Measurements from ENCODE around the gene PIK3R1. TPM values are rescaled to one million over a fixed set of nuclear protein-coding genes. Genes with fewer than 3 reads are reported as not detected.
A peak's percentile ranks its signal among the peaks of the same experiment; 100 is the strongest.

PIK3R1 gene
- total and polyA plus RNA-seq, 10 donors: 4.9 to 200 (median 108) TPM

DNA sequence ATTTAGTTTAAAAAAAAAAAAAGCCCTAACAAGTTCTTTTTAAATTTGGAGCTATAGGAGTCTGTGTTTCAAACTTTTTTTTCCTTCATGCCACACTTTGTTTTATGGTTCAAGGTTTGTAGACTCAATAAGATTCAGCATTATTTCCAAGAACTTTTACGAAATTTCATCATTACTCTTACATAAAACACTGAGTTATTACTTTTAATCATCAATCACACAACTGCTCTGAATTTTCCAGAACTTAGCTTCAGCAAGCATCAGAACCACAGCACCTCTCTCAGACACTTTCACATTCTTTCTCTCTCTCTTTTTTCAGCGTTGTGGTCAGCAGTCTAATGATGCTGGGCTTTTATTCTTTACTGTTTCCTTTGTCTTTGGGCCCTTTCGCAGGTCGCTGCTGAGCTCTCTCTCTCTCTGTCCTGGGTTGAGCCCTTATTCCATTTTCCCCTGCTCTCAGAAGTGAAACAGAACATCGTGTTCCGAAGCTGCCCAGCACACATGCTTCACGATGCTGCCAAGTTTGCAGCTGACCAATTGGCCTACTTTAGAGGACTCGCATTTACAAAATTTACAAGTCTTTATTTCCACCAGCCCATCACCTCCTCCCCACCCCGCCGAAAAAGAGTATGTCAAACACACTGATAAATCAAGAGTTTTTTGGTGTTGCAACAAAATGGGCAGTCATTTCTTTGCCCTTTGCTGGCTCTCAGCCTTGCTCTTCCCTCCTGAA is 44.6 kb upstream of the PIK3R1 start:
- peak in 1 of 3 donors; percentile 57 for TF ChIP-seq POLR2AphosphoS5 (IDR thresholded peaks at IDR 0.05)
- no peak for TF ChIP-seq POLR2A (IDR thresholded peaks at IDR 0.05)
- Histone ChIP-seq H3K36me3 (no peaks in the 10 kb centered on the region), H3K4me3 (no peak overlapping the region), H3K27me3 (replicated peaks in 1 of 7) (no peaks in the 10 kb centered on the region), H3K9me3 (no peaks in the 10 kb centered on the region), H3K27ac (peak overlapping the region in 3 of 8 donors; percentile 37 to 55 (median 50)), H3K4me1 (peaks cover 0 to 10% (median 0%) of the 10 kb centered on the region in 6 donors)
- intact Hi-C loops (cut with DNase I; ENCODE audit: low total_unique reads): loop anchor here (10.0 kb wide), 1 partner anchor 46 kb away; no protein-coding TSS in a partner anchor
- WGBS, 5 donors: 66 to 82% (median 75%) methylated on average over 10 of the region's 10 CpGs
- DNase-seq: no peak

- H3K27me3 ChIP-seq (replicated peaks in 1 of 7): no peaks in the 10 kb centered on the region
- no peak overlapping the region for H3K27ac ChIP-seq
- TF ChIP-seq, protein P1, sequence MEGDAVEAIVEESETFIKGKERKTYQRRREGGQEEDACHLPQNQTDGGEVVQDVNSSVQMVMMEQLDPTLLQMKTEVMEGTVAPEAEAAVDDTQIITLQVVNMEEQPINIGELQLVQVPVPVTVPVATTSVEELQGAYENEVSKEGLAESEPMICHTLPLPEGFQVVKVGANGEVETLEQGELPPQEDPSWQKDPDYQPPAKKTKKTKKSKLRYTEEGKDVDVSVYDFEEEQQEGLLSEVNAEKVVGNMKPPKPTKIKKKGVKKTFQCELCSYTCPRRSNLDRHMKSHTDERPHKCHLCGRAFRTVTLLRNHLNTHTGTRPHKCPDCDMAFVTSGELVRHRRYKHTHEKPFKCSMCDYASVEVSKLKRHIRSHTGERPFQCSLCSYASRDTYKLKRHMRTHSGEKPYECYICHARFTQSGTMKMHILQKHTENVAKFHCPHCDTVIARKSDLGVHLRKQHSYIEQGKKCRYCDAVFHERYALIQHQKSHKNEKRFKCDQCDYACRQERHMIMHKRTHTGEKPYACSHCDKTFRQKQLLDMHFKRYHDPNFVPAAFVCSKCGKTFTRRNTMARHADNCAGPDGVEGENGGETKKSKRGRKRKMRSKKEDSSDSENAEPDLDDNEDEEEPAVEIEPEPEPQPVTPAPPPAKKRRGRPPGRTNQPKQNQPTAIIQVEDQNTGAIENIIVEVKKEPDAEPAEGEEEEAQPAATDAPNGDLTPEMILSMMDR (IDR thresholded peaks at IDR 0.05 in 8 of 11, conservative IDR thresholded peaks at IDR 0.05 in 3 of 11): no peak
- TF ChIP-seq POLR2AphosphoS5 (IDR thresholded peaks at IDR 0.05): no peak
- TF ChIP-seq POLR2A (IDR thresholded peaks at IDR 0.05): no peak
- 68 to 91% (median 80%) methylated on average over 2 of the region's 2 CpGs for WGBS, 5 donors
- no peaks in the 10 kb centered on the region for H3K9me3 ChIP-seq
- DNase-seq: no peak
- H3K4me1 ChIP-seq: peaks cover 0 to 13% (median 0%) of the 10 kb centered on the region in 6 donors
- no peaks in the 10 kb centered on the region for H3K36me3 ChIP-seq
- intact Hi-C loops (cut with DNase I; ENCODE audit: low total_unique reads): loop anchor here (10.0 kb wide), 1 partner anchor 48 kb away; no protein-coding TSS in a partner anchor
- no peak overlapping the region for H3K4me3 ChIP-seq
Measured at GRCh38 chr5:68172314-68172713, 43.2 kb upstream of the PIK3R1 start.

- H3K4me1 ChIP-seq: peaks cover 0 to 19% (median 0%) of the 10 kb centered on the region in 6 donors
- TF ChIP-seq, protein P1 (IDR thresholded peaks at IDR 0.05 in 8 of 11, conservative IDR thresholded peaks at IDR 0.05 in 3 of 11): no peak
- no peak for TF ChIP-seq POLR2AphosphoS5 (IDR thresholded peaks at IDR 0.05)
- TF ChIP-seq POLR2A (IDR thresholded peaks at IDR 0.05): no peak
- 75 to 87% (median 80%) methylated on average over 3 of the region's 3 CpGs for WGBS, 5 donors
- H3K9me3 ChIP-seq: no peaks in the 10 kb centered on the region
- no peaks in the 10 kb centered on the region for H3K36me3 ChIP-seq
- intact Hi-C loops (cut with DNase I; ENCODE audit: low total_unique reads): loop anchor here (10.0 kb wide), 1 partner anchor 48 kb away; no protein-coding TSS in a partner anchor
- no peak overlapping the region for H3K4me3 ChIP-seq
- no peak for DNase-seq
- H3K27ac ChIP-seq: no peak overlapping the region
- no peaks in the 10 kb centered on the region for H3K27me3 ChIP-seq (replicated peaks in 1 of 7)
Measured at GRCh38 chr5:68173007-68173406, 42.5 kb upstream of the PIK3R1 start.

DNA sequence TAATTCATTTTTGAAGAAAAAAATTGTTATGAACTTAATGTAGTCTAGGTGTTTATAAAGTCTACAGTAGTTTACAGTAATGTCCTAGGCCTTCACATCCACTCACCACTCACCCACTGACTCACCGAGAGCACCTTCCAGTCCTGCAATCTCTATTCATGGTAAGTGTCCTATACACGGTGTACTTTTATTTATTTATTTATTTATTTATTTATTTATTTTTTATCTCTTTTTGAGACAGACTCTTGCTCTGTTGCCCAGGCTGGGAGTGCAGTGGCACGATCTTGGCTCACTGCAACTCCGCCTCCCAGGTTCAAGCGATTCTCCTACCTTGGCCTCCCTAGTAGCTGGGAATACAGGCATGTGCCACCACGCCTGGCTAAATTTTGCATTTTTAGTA is 39.3 kb upstream of the PIK3R1 start:
- Histone ChIP-seq H3K9me3 (no peaks in the 10 kb centered on the region), H3K27me3 (replicated peaks in 1 of 7) (no peaks in the 10 kb centered on the region), H3K36me3 (no peaks in the 10 kb centered on the region), H3K27ac (no peak overlapping the region), H3K4me3 (no peak overlapping the region), H3K4me1 (peaks cover 0 to 17% (median 3%) of the 10 kb centered on the region in 6 donors)
- WGBS, 5 donors: 94 to 99% (median 97%) methylated on average over 6 of the region's 6 CpGs
- no peak for TF ChIP-seq POLR2AphosphoS5 (IDR thresholded peaks at IDR 0.05)
- TF ChIP-seq, protein P1 (IDR thresholded peaks at IDR 0.05 in 8 of 11, conservative IDR thresholded peaks at IDR 0.05 in 3 of 11): no peak
- TF ChIP-seq POLR2A (IDR thresholded peaks at IDR 0.05): no peak
- intact Hi-C loops (cut with DNase I; ENCODE audit: low total_unique reads): loop anchor here (10.0 kb wide), 1 partner anchor 51 kb away; no protein-coding TSS in a partner anchor
- DNase-seq: no peak
